K562 (cell line): ENCODE data around the gene RPL10A. TPM values are rescaled to one million over a fixed set of nuclear protein-coding genes. Genes with fewer than 3 reads are reported as not detected.

Source experiments
- DDX20 ChIP-seq: fragments of 450-650 bp; IDR thresholded peaks from 2 replicates; pipeline ENCODE4 v1.6.1; 2016; ENCODE audit warnings: missing genetic modification characterization, low read depth, mild to moderate bottlenecking, missing compliant biosample characterization, moderate library complexity
- EZH2 ChIP-seq: IDR thresholded peaks from 2 replicates; pipeline ENCODE4 v1.6.1; 2012; ENCODE audit warnings: low read depth, mild to moderate bottlenecking, inconsistent platforms, low read length, borderline replicate concordance
- FOXA3 ChIP-seq, 2 experiments: fragments of 450-650 bp in 1 of 2; sonication (generic) in 1 of 2; formaldehyde crosslinking; IDR thresholded peaks in 1 of 2; conservative IDR thresholded peaks in 1 of 2; 2 replicates each; pipeline versions ENCODE4 v1.4.0 to v1.8.0; 2020 to 2022; ENCODE audit warnings: mild to moderate bottlenecking in 2 of 2, missing genetic modification reagents in 1 of 2
- FOXJ3 ChIP-seq: sonication (generic); formaldehyde crosslinking; IDR thresholded peaks from 2 replicates; pipeline ENCODE4 v1.4.0; 2020; ENCODE audit warnings: mild to moderate bottlenecking, missing genetic modification reagents
- HDAC8 ChIP-seq: fragments of 450-650 bp; IDR thresholded peaks from 2 replicates; pipeline ENCODE4 v1.6.1; 2016; ENCODE audit warnings: mild to moderate bottlenecking, missing genetic modification characterization, moderate library complexity, missing compliant biosample characterization
- HMG20A ChIP-seq: fragments of 450-650 bp; formaldehyde crosslinking; conservative IDR thresholded peaks from 2 replicates; pipeline ENCODE4 v1.4.0; 2020; ENCODE audit warnings: mild to moderate bottlenecking, mixed read lengths
- LARP7 ChIP-seq: fragments of 450-650 bp; IDR thresholded peaks from 2 replicates; pipeline ENCODE4 v1.6.1; 2016
- PHB2 ChIP-seq: fragments of 450-650 bp; IDR thresholded peaks from 2 replicates; pipeline ENCODE4 v1.6.1; 2017; ENCODE audit warnings: low read depth
- POLR2AphosphoS2 ChIP-seq: IDR thresholded peaks from 2 replicates; pipeline ENCODE4 v1.6.1; 2012; ENCODE audit warnings: low read length, improper control_type of control experiment
- PURB ChIP-seq: sonication (generic); formaldehyde crosslinking; IDR thresholded peaks from 2 replicates; pipeline ENCODE4 v1.9.0; 2021; ENCODE audit warnings: low read depth, mild to moderate bottlenecking, missing genetic modification reagents
- RBBP5 ChIP-seq: fragments of 200-600 bp; sonication (generic); IDR thresholded peaks from 2 replicates; pipeline ENCODE4 v1.6.1; 2012; ENCODE audit warnings: borderline replicate concordance, mild to moderate bottlenecking, low read length, control low read depth, inconsistent platforms; ENCODE audit not compliant: insufficient read depth, poor library complexity, severe bottlenecking
- SIN3A ChIP-seq, 2 experiments: fragments of 150-350 bp in 1 of 2; IDR thresholded peaks; 2 replicates each; pipeline ENCODE4 v1.6.1; 2011 to 2016; ENCODE audit warnings: borderline replicate concordance in 2 of 2, low read depth in 2 of 2, low read length in 2 of 2, mild to moderate bottlenecking in 2 of 2, moderate library complexity in 2 of 2; ENCODE audit not compliant: control insufficient read depth in 1 of 2
- SPI1 ChIP-seq: IDR thresholded peaks from 2 replicates; pipeline ENCODE4 v1.6.1; 2011; ENCODE audit warnings: low read depth, low read length, control low read depth, borderline replicate concordance
- ZNF282 ChIP-seq: sonication (generic); formaldehyde crosslinking; IDR thresholded peaks from 2 replicates; pipeline ENCODE4 v1.8.1; 2023; ENCODE audit warnings: missing genetic modification reagents
- ZNF431 ChIP-seq: sonication (generic); formaldehyde crosslinking; IDR thresholded peaks from 2 replicates; pipeline ENCODE4 v1.8.0; 2022; ENCODE audit warnings: mild to moderate bottlenecking, missing genetic modification reagents
- ZNF584 ChIP-seq: fragments of 200-800 bp; sonication (Bioruptor generic); IDR thresholded peaks from 2 replicates; pipeline ENCODE4 v1.6.1; 2016; ENCODE audit warnings: low read depth, mild to moderate bottlenecking, missing genetic modification characterization, missing compliant biosample characterization
- ZNF785 ChIP-seq: fragments of 250-450 bp; sonication (Bioruptor Pico); IDR thresholded peaks from 2 replicates; pipeline ENCODE4 v1.4.0; 2020; ENCODE audit warnings: mild to moderate bottlenecking
- polyA plus RNA-seq, 8 experiments: library from polyadenylated mRNA; depleted of rRNA in 4 of 8; stranded (reverse) in 5 of 8; unstranded in 3 of 8; fragments of >200 nt; fragmentation: Nextera tagmentation in 2 of 8; fragmentation: Illumina TruSeq in 1 of 8; extraction: Ambion mirVana in 2 of 8; extraction: Trizol in 1 of 8; gene quantifications; 2 replicates each; pipeline versions ENCODE4 v1.2.1 to v1.2.3, GENCODE V29; 2011 to 2014; ENCODE audit warnings: inconsistent platforms in 1 of 8, missing spikeins in 1 of 8
- total RNA-seq, 7 experiments: library from RNA; depleted of rRNA in 6 of 7; stranded (reverse); fragments of >200 nt in 6 of 7; fragmentation: Illumina TruSeq in 2 of 7; extraction: Trizol in 2 of 7; gene quantifications; 2 replicates each; pipeline versions ENCODE4 v1.2.1 to v1.2.3, GENCODE V29; 2011 to 2021; ENCODE audit warnings: low replicate concordance in 1 of 7
- TF ChIP-seq, protein P1 (sequence below): fragments of 250-450 bp; sonication (Bioruptor Pico); IDR thresholded peaks from 2 replicates; pipeline ENCODE4 v1.8.0; 2021; ENCODE audit warnings: moderate library complexity, mild to moderate bottlenecking, inconsistent platforms
- TF ChIP-seq, protein P2 (sequence below): fragments of 450-650 bp; conservative IDR thresholded peaks from 2 replicates; pipeline ENCODE4 v1.6.1; 2016; ENCODE audit warnings: missing genetic modification characterization, low read depth, mild to moderate bottlenecking, missing compliant biosample characterization, moderate library complexity
- TF ChIP-seq, protein P3 (sequence below): sonication (generic); formaldehyde crosslinking; IDR thresholded peaks from 2 replicates; pipeline ENCODE4 v1.9.0; 2022; ENCODE audit warnings: mild to moderate bottlenecking, missing genetic modification reagents
- TF ChIP-seq, protein P4 (sequence below): fragments of 250-450 bp; sonication (Bioruptor Pico); IDR thresholded peaks from 2 replicates; pipeline ENCODE4 v1.4.0; 2020; ENCODE audit warnings: mild to moderate bottlenecking, moderate library complexity, borderline replicate concordance

RPL10A gene
- total and polyA plus RNA-seq, 9 of the 15 experiments (the other 6 are each of a cell fraction or from before 2014, with no cell fraction given): 1,589 to 3,237 (median 2,116) TPM

DNA sequence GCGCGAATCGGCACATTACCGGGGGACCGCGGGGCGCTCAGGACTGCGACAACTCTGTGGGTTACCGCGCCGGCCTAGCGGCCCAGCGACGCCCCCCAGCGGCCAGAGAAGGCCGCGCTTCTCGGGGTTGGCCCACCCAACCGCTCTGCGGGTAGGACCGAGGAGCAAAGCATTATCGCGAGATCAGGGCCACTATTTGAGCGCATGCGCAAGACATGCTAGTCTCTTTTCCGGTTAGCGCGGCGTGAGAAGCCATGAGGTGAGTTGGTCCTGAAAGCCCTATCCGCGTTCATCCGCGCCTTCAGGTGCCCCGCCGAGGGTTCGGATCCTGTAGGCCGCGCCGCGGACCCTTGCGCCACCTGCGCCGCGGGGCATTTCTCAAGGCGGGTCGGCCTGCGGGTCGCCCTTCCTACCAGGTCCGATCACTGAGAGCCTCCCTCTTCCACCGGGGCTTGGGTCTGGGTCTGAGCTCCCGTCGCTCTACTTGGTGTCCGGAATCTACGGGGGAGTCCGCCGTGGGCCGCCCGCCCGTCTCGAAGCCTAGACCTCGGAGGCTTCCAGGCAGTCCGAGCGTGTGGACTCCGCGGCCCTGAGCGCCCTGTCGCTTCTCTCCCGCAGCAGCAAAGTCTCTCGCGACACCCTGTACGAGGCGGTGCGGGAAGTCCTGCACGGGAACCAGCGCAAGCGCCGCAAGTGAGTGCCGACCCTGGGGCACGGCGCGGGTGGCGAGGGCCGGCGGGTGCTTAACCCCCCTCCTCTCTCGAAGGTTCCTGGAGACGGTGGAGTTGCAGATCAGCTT lies at the start of gene RPL10A (continued):
- TF ChIP-seq PURB (CRISPR knock-in tag) (no peak), POLR2AphosphoS2 (peak; percentile 92; the same call in 1 of the 2 replicates), PHB2 (no peak), EZH2 (no peak), FOXA3 (CRISPR knock-in tag; conservative IDR thresholded peaks at IDR 0.05 in 1 of 2, IDR thresholded peaks at IDR 0.05 in 1 of 2) (no peak), HDAC8 (tag) (peak; percentile 60; the same call in 1 of the 2 replicates), HMG20A (CRISPR knock-in tag) (no peak), ZNF785 (CRISPR knock-in tag) (no peak), RBBP5 (peak; percentile 99), SPI1 (no peak), ZNF282 (CRISPR knock-in tag) (no peak; the same call in 1 of the 2 replicates), FOXJ3 (CRISPR knock-in tag) (no peak), LARP7 (peak; percentile 58), ZNF431 (peak; percentile 79), SIN3A (IDR thresholded peaks at IDR 0.05; ENCODE audit: borderline replicate concordance in 2 of 2, control insufficient read depth in 1 of 2, low read depth in 2 of 2, low read length in 2 of 2) (peak in 1 of 2 experiments; percentile 91; a peak in 2 of 4 replicates), ZNF584 (no peak), DDX20 (no peak)
- TF ChIP-seq, protein P1, sequence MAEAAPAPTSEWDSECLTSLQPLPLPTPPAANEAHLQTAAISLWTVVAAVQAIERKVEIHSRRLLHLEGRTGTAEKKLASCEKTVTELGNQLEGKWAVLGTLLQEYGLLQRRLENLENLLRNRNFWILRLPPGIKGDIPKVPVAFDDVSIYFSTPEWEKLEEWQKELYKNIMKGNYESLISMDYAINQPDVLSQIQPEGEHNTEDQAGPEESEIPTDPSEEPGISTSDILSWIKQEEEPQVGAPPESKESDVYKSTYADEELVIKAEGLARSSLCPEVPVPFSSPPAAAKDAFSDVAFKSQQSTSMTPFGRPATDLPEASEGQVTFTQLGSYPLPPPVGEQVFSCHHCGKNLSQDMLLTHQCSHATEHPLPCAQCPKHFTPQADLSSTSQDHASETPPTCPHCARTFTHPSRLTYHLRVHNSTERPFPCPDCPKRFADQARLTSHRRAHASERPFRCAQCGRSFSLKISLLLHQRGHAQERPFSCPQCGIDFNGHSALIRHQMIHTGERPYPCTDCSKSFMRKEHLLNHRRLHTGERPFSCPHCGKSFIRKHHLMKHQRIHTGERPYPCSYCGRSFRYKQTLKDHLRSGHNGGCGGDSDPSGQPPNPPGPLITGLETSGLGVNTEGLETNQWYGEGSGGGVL (CRISPR knock-in tag): no peak
- TF ChIP-seq, protein P2, sequence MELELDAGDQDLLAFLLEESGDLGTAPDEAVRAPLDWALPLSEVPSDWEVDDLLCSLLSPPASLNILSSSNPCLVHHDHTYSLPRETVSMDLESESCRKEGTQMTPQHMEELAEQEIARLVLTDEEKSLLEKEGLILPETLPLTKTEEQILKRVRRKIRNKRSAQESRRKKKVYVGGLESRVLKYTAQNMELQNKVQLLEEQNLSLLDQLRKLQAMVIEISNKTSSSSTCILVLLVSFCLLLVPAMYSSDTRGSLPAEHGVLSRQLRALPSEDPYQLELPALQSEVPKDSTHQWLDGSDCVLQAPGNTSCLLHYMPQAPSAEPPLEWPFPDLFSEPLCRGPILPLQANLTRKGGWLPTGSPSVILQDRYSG (tag): no peak
- TF ChIP-seq, protein P3, sequence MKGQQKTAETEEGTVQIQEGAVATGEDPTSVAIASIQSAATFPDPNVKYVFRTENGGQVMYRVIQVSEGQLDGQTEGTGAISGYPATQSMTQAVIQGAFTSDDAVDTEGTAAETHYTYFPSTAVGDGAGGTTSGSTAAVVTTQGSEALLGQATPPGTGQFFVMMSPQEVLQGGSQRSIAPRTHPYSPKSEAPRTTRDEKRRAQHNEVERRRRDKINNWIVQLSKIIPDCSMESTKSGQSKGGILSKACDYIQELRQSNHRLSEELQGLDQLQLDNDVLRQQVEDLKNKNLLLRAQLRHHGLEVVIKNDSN (CRISPR knock-in tag): peak; percentile 6; the same call in 1 of the 2 replicates
- TF ChIP-seq, protein P4, sequence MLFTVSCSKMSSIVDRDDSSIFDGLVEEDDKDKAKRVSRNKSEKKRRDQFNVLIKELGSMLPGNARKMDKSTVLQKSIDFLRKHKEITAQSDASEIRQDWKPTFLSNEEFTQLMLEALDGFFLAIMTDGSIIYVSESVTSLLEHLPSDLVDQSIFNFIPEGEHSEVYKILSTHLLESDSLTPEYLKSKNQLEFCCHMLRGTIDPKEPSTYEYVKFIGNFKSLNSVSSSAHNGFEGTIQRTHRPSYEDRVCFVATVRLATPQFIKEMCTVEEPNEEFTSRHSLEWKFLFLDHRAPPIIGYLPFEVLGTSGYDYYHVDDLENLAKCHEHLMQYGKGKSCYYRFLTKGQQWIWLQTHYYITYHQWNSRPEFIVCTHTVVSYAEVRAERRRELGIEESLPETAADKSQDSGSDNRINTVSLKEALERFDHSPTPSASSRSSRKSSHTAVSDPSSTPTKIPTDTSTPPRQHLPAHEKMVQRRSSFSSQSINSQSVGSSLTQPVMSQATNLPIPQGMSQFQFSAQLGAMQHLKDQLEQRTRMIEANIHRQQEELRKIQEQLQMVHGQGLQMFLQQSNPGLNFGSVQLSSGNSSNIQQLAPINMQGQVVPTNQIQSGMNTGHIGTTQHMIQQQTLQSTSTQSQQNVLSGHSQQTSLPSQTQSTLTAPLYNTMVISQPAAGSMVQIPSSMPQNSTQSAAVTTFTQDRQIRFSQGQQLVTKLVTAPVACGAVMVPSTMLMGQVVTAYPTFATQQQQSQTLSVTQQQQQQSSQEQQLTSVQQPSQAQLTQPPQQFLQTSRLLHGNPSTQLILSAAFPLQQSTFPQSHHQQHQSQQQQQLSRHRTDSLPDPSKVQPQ: no peak
